ENCODE results near the gene LAMB4.

- TF ChIP-seq CTCF (conservative IDR thresholded peaks at IDR 0.05; ENCODE audit: low read depth in 2 of 2): no peak
- no peak for TF ChIP-seq REST (IDR thresholded peaks at IDR 0.05; ENCODE audit: unreplicated experiment)
- TF ChIP-seq CREB1 (CRISPR knock-in tag; IDR thresholded peaks at IDR 0.05; ENCODE audit: low read depth): no peak
Measured at GRCh38 chr7:108132551-108133265, 2.5 kb upstream of the LAMB4 start.

Measured in GM23338 (cell line).